H9 (cell line): ENCODE results near the gene ARID5A. TPM values are rescaled to one million over a fixed set of nuclear protein-coding genes. Genes with fewer than 3 reads are reported as not detected.
A peak's percentile ranks its signal among the peaks of the same experiment; 100 is the strongest.

Experiments
- DNase-seq: peaks from one replicate; pipeline ENCODE4 v3.0.0-alpha.2; 2017
- H2AFZ ChIP-seq: one replicate; pipeline ENCODE4 v1.6.1; 2013; ENCODE audit warnings: mild to moderate bottlenecking, low read length, control low read depth, moderate library complexity
- H2AK5ac ChIP-seq: 2 replicates; pipeline ENCODE4 v1.6.1; 2013; ENCODE audit warnings: low read length, control low read depth, mixed read lengths; ENCODE audit not compliant: insufficient read length
- H2BK120ac ChIP-seq: one replicate; pipeline ENCODE4 v1.6.1; 2013; ENCODE audit warnings: low read depth, mild to moderate bottlenecking, low read length, control low read depth, inconsistent platforms; ENCODE audit not compliant: poor library complexity, severe bottlenecking
- H2BK12ac ChIP-seq: 2 replicates; pipeline ENCODE4 v1.6.1; 2013; ENCODE audit warnings: low read length, control low read depth, mixed read lengths, low read depth; ENCODE audit not compliant: insufficient read length
- H2BK15ac ChIP-seq: 2 replicates; pipeline ENCODE4 v1.6.1; 2013; ENCODE audit warnings: low read depth, low read length, control low read depth
- H2BK20ac ChIP-seq: one replicate; pipeline ENCODE4 v1.6.1; 2013; ENCODE audit warnings: low read depth, mild to moderate bottlenecking, low read length, control low read depth, inconsistent platforms; ENCODE audit not compliant: poor library complexity, severe bottlenecking
- H2BK5ac ChIP-seq: 2 replicates; pipeline ENCODE4 v1.6.1; 2013; ENCODE audit warnings: low read length, control low read depth, mixed read lengths; ENCODE audit not compliant: insufficient read length
- H3K14ac ChIP-seq: 2 replicates; pipeline ENCODE4 v1.6.1; 2013; ENCODE audit warnings: low read length, control low read depth; ENCODE audit not compliant: insufficient read depth
- H3K18ac ChIP-seq: 2 replicates; pipeline ENCODE4 v1.6.1; 2013; ENCODE audit warnings: low read depth, mild to moderate bottlenecking, mixed read lengths, low read length, control low read depth; ENCODE audit not compliant: insufficient read length
- H3K23ac ChIP-seq: 2 replicates; pipeline ENCODE4 v1.6.1; 2013; ENCODE audit warnings: low read length, control low read depth, mixed read lengths, low read depth; ENCODE audit not compliant: insufficient read length
- H3K23me2 ChIP-seq: 2 replicates; pipeline ENCODE4 v1.6.1; 2013; ENCODE audit warnings: low read depth, mild to moderate bottlenecking, mixed read lengths, low read length, control low read depth; ENCODE audit not compliant: insufficient read length, poor library complexity, severe bottlenecking
- H3K27ac ChIP-seq: 2 replicates; pipeline ENCODE4 v1.5.1; 2013; ENCODE audit warnings: low read length, control low read depth, mixed read lengths, low read depth; ENCODE audit not compliant: insufficient read length
- H3K27me3 ChIP-seq: 2 replicates; pipeline ENCODE4 v1.6.1; 2013; ENCODE audit warnings: low read length, control low read depth, inconsistent platforms; ENCODE audit not compliant: insufficient read depth
- H3K4ac ChIP-seq: 2 replicates; pipeline ENCODE4 v1.6.1; 2013; ENCODE audit warnings: low read depth, mild to moderate bottlenecking, control low read depth, inconsistent platforms, low read length, moderate library complexity
- H3K4me1 ChIP-seq: 2 replicates; pipeline ENCODE4 v1.6.1; 2013; ENCODE audit warnings: low read length, control low read depth, inconsistent platforms; ENCODE audit not compliant: insufficient read depth
- H3K4me2 ChIP-seq: 2 replicates; pipeline ENCODE4 v1.6.1; 2013; ENCODE audit warnings: low read length, control low read depth, mixed read lengths; ENCODE audit not compliant: insufficient read length, insufficient read depth
- H3K56ac ChIP-seq: 2 replicates; pipeline ENCODE4 v1.6.1; 2013; ENCODE audit warnings: low read depth, mild to moderate bottlenecking, mixed read lengths, low read length, control low read depth; ENCODE audit not compliant: insufficient read length
- H3K79me1 ChIP-seq: 2 replicates; pipeline ENCODE4 v1.6.1; 2013; ENCODE audit warnings: low read depth, mild to moderate bottlenecking, moderate library complexity, low read length, control low read depth, inconsistent platforms; ENCODE audit not compliant: insufficient read depth, poor library complexity, severe bottlenecking
- H3K79me2 ChIP-seq: 2 replicates; pipeline ENCODE4 v1.6.1; 2013; ENCODE audit warnings: low read length, control low read depth, inconsistent platforms; ENCODE audit not compliant: insufficient read depth
- H3K9ac ChIP-seq: 2 replicates; pipeline ENCODE4 v1.6.1; 2013; ENCODE audit warnings: low read length, control low read depth, mixed read lengths; ENCODE audit not compliant: insufficient read length; ENCODE audit errors: extremely low read depth
- H3K9me3 ChIP-seq: one replicate; pipeline ENCODE4 v1.6.1; 2013; ENCODE audit warnings: low read depth, low read length, inconsistent platforms; ENCODE audit not compliant: control insufficient read depth
- H3T11ph ChIP-seq: one replicate; pipeline ENCODE4 v1.6.1; 2013; ENCODE audit warnings: mild to moderate bottlenecking, low read length, control low read depth, inconsistent platforms
- H4K20me1 ChIP-seq: one replicate; pipeline ENCODE4 v1.6.1; 2013; ENCODE audit not compliant: control insufficient read depth, insufficient read length, insufficient read depth
- H4K5ac ChIP-seq: 2 replicates; pipeline ENCODE4 v1.6.1; 2013; ENCODE audit warnings: low read depth, mild to moderate bottlenecking, mixed read lengths, low read length, control low read depth; ENCODE audit not compliant: insufficient read length
- H4K8ac ChIP-seq: replicated peaks from 2 replicates; pipeline ENCODE4 v1.6.1; 2013; ENCODE audit warnings: low read length, control low read depth, mixed read lengths, low read depth; ENCODE audit not compliant: insufficient read length
- H4K91ac ChIP-seq: 2 replicates; pipeline ENCODE4 v1.6.1; 2013; ENCODE audit warnings: low read depth, mild to moderate bottlenecking, moderate library complexity, mixed read lengths, low read length, control low read depth; ENCODE audit not compliant: insufficient read length
- H3K27ac Mint-ChIP-seq, 3 experiments: 2 replicates in 2 of 3; 3 replicates in 1 of 3; pipeline ENCODE4 v1.8.0; 2020 to 2021; ENCODE audit warnings: mixed read lengths in 3 of 3, mild to moderate bottlenecking in 1 of 3, moderate library complexity in 1 of 3
- H3K27me3 Mint-ChIP-seq: 2 replicates; pipeline ENCODE4 v1.8.0; 2021; ENCODE audit warnings: low read depth, mild to moderate bottlenecking, moderate library complexity, mixed read lengths
- H3K36me3 Mint-ChIP-seq, 3 experiments: 2 replicates in 2 of 3; 3 replicates in 1 of 3; pipeline ENCODE4 v1.8.0; 2020 to 2021; ENCODE audit warnings: low read depth in 3 of 3, mixed read lengths in 3 of 3; ENCODE audit not compliant: insufficient read depth in 1 of 3
- H3K4me1 Mint-ChIP-seq, 2 experiments: 2 replicates each; pipeline ENCODE4 v1.8.0; 2020; ENCODE audit warnings: mixed read lengths in 2 of 2
- H3K4me3 Mint-ChIP-seq, 2 experiments: 2 replicates in 1 of 2; 3 replicates in 1 of 2; pipeline ENCODE4 v1.8.0; 2020 to 2021; ENCODE audit warnings: mild to moderate bottlenecking in 2 of 2, mixed read lengths in 2 of 2, moderate library complexity in 1 of 2
- H3K9me3 Mint-ChIP-seq, 2 experiments: 2 replicates in 1 of 2; 3 replicates in 1 of 2; pipeline ENCODE4 v1.8.0; 2020; ENCODE audit warnings: mild to moderate bottlenecking in 2 of 2, mixed read lengths in 2 of 2, moderate library complexity in 1 of 2
- WGBS: extraction: QIAGEN DNeasy Blood & Tissue Kit; methylation state at CpG from one replicate; pipeline ENCODE4 v1.1.7; 2013; ENCODE audit warnings: missing lambda C conversion rate, low lambda C conversion rate, mixed read lengths; ENCODE audit not compliant: insufficient read length; ENCODE audit errors: extremely low coverage; 5-methylcytosine and 5-hydroxymethylcytosine counted together
- total RNA-seq: library from RNA; stranded (reverse); gene quantifications from 2 replicates; pipeline ENCODE4 v1.2.1, GENCODE V29; 2021
- TF ChIP-seq, protein P1 (sequence below): fragments of 200-600 bp; sonication (generic); conservative IDR thresholded peaks from 3 replicates; pipeline ENCODE4 v1.8.0; 2021; ENCODE audit warnings: antibody characterized with exemption, mild to moderate bottlenecking

The ARID5A gene
- total RNA-seq, 1 experiment from 2014 or later = 4.5 TPM

DNA sequence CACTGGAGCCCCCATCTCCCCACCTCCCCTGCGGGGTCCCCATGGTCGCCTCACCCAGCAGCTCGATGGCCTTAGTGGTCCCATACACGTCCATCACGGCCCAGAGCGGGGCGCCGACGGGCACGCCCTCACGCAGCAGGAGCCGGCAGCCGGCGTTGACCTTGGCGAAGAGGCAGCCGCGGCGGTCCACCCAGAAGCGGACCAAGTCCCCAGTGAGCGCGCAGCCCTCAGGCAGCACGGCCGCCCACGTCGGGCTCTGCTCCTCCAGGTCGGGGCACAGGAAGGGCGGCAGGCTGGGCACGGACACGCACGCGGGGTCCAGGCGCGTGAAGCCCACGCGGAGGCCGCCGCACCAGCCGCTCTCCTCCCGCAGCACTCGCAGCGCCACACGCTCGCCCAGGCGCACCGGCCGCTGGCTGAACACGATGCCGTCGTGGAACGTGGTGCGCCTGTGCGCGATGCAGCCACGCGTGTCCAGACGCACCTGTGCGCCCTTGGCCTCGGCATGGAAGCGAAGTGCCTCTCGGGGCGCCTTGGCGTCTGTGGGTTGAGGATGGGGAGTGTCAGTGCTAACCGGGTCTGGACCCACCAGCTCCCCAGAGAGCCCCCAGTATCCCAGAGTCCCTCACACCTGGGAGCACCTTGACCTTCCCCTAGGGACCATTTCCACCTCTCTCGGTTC is 36.0 kb upstream of the ARID5A start:
- Histone ChIP-seq H3T11ph (no peak overlapping the region), H3K9ac (no peak overlapping the region), H3K23me2 (no peaks in the 10 kb centered on the region), H3K9me3 (no peaks in the 10 kb centered on the region), H2BK15ac (no peak overlapping the region), H3K18ac (no peak overlapping the region), H2BK12ac (no peak overlapping the region), H3K79me1 (no peaks in the 10 kb centered on the region), H3K23ac (no peak overlapping the region), H4K8ac (no peak overlapping the region), H2AFZ (no peak overlapping the region), H3K56ac (no peak overlapping the region), H3K4me2 (no peak overlapping the region), H3K27me3 (no peaks in the 10 kb centered on the region), H3K79me2 (no peaks in the 10 kb centered on the region), H2BK120ac (no peak overlapping the region), H3K27ac (no peak overlapping the region), H2BK20ac (no peak overlapping the region), H2AK5ac (no peak overlapping the region), H3K4ac (no peak overlapping the region), H4K91ac (no peak overlapping the region), H4K20me1 (no peaks in the 10 kb centered on the region), H3K14ac (no peak overlapping the region), H4K5ac (no peak overlapping the region), H2BK5ac (no peak overlapping the region), H3K4me1 (no peaks in the 10 kb centered on the region)
- TF ChIP-seq, protein P1, sequence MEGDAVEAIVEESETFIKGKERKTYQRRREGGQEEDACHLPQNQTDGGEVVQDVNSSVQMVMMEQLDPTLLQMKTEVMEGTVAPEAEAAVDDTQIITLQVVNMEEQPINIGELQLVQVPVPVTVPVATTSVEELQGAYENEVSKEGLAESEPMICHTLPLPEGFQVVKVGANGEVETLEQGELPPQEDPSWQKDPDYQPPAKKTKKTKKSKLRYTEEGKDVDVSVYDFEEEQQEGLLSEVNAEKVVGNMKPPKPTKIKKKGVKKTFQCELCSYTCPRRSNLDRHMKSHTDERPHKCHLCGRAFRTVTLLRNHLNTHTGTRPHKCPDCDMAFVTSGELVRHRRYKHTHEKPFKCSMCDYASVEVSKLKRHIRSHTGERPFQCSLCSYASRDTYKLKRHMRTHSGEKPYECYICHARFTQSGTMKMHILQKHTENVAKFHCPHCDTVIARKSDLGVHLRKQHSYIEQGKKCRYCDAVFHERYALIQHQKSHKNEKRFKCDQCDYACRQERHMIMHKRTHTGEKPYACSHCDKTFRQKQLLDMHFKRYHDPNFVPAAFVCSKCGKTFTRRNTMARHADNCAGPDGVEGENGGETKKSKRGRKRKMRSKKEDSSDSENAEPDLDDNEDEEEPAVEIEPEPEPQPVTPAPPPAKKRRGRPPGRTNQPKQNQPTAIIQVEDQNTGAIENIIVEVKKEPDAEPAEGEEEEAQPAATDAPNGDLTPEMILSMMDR = no peak
- WGBS = no CpG with 5 or more reads among the region's 64 CpGs
- Mint-ChIP-seq H3K4me1 (peaks cover 8 to 19% of the 10 kb centered on the region in 2 experiments), H3K9me3 (peaks cover 5 to 6% of the 10 kb centered on the region in 2 experiments; a peak in 3 of 5 replicates), H3K36me3 (no peaks in the 10 kb centered on the region), H3K27ac (peak overlapping the region in 1 of 3 experiments; percentile 73; a peak in 1 of 7 replicates), H3K27me3 (peaks cover 2% of the 10 kb centered on the region; the same call in 1 of the 2 replicates), H3K4me3 (no peak overlapping the region; a peak in 1 of 5 replicates)
- no peak for DNase-seq
